Smooth muscle cell (in vitro differentiated cells): ENCODE measurements around the gene PSME2. TPM values are rescaled to one million over a fixed set of nuclear protein-coding genes. Genes with fewer than 3 reads are reported as not detected.
A peak's percentile ranks its signal among the peaks of the same experiment; 100 is the strongest.

ENCODE experiments used
- DNase-seq: peaks from one replicate; lab custom pipeline; 2025; ENCODE audit not compliant: unreplicated experiment; lab: John Stamatoyannopoulos, UW
- H2AFZ ChIP-seq: fragments of 200-600 bp; sonication (generic); 2 replicates; pipeline ENCODE4 v1.6.0; 2016; ENCODE audit warnings: antibody characterized with exemption, low read depth, mild to moderate bottlenecking
- H3F3A ChIP-seq: fragments of 200-600 bp; sonication (generic); 2 replicates; pipeline ENCODE4 v1.6.0; 2017; ENCODE audit warnings: antibody characterized with exemption, low read depth
- H3K27ac ChIP-seq: fragments of 200-600 bp; sonication (generic); 2 replicates; pipeline ENCODE4 v1.5.1; 2016; ENCODE audit warnings: low read depth, mild to moderate bottlenecking
- H3K27me3 ChIP-seq: fragments of 200-600 bp; sonication (generic); 2 replicates; pipeline ENCODE4 v1.6.1; 2016; ENCODE audit warnings: low read depth, mild to moderate bottlenecking
- H3K36me3 ChIP-seq: fragments of 200-600 bp; sonication (generic); 2 replicates; pipeline ENCODE4 v1.5.1; 2016; ENCODE audit warnings: low read depth
- H3K4me1 ChIP-seq: fragments of 200-600 bp; sonication (generic); 2 replicates; pipeline ENCODE4 v1.5.1; 2016; ENCODE audit warnings: low read depth
- H3K4me2 ChIP-seq: fragments of 200-600 bp; sonication (generic); 2 replicates; pipeline ENCODE4 v1.6.0; 2016; ENCODE audit warnings: mild to moderate bottlenecking
- H3K4me3 ChIP-seq: fragments of 200-600 bp; sonication (generic); 2 replicates; pipeline ENCODE4 v1.5.1; 2016; ENCODE audit warnings: mild to moderate bottlenecking
- H3K79me2 ChIP-seq: fragments of 200-600 bp; sonication (generic); 2 replicates; pipeline ENCODE4 v1.6.0; 2016; ENCODE audit warnings: low read depth, mild to moderate bottlenecking
- H3K9ac ChIP-seq: fragments of 200-600 bp; sonication (generic); 2 replicates; pipeline ENCODE4 v1.6.0; 2016; ENCODE audit warnings: low read depth
- H3K9me3 ChIP-seq: fragments of 200-600 bp; sonication (generic); replicated peaks from 2 replicates; pipeline ENCODE4 v1.5.1; 2016; ENCODE audit warnings: low read depth
- H4K20me1 ChIP-seq: fragments of 200-600 bp; sonication (generic); 2 replicates; pipeline ENCODE4 v1.6.0; 2016; ENCODE audit warnings: low read depth
- WGBS: methylation state at CpG from one replicate; pipeline ENCODE4 v1.1.7; 2016; ENCODE audit warnings: low lambda C conversion rate; 5-methylcytosine and 5-hydroxymethylcytosine counted together
- polyA plus RNA-seq: library from polyadenylated mRNA; unstranded; fragments of >200 nt; fragmentation: Nextera tagmentation; extraction: Ambion mirVana; gene quantifications from 2 replicates; pipeline ENCODE4 v1.2.1, GENCODE V29; 2016
- total RNA-seq: library from RNA; depleted of rRNA; stranded (reverse); fragments of >200 nt; gene quantifications from 2 replicates; pipeline ENCODE4 v1.2.3, GENCODE V29; 2014
- TF ChIP-seq, protein P1 (sequence below): fragments of 200-600 bp; sonication (generic); IDR thresholded peaks from 2 replicates; pipeline ENCODE4 v1.5.1; 2017; ENCODE audit warnings: borderline replicate concordance, mild to moderate bottlenecking, antibody characterized with exemption; ENCODE audit not compliant: insufficient read depth, poor library complexity, severe bottlenecking

The PSME2 gene
- total and polyA plus RNA-seq, 2 experiments from 2014 or later: 40.7 to 164 TPM

DNA sequence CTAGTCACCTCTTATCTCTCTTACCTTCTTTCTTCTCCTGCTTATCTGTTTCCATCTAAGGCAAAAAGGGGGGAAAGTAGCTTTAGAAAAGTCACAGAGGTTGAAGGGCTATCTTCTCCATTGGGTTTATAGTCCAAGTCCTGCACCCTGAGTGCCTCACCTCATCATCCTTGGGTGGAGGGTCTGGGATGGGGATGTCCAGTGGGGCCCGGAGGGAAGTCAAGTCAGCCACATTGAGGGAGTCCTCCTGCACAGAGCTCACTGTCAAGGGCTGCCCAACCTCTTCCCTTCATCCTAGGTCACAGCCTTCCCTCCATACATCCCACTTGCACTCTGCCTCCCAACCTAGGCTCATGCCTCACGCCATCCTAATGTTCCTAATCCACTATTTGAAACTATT lies 1.2 kb downstream of the PSME2 start:
- 98% methylated on average over 2 of the region's 2 CpGs for WGBS
- H2AFZ ChIP-seq: no peak overlapping the region
- peak overlapping the region; percentile 86 for H3K4me3 ChIP-seq
- no peaks in the 10 kb centered on the region for H3K36me3 ChIP-seq
- H3K27ac ChIP-seq: peak overlapping the region; percentile 93
- peaks cover 9% of the 10 kb centered on the region for H4K20me1 ChIP-seq
- H3F3A ChIP-seq: peaks cover 16% of the 10 kb centered on the region
- peaks cover 15% of the 10 kb centered on the region for H3K4me1 ChIP-seq
- no peaks in the 10 kb centered on the region for H3K9me3 ChIP-seq
- no peak overlapping the region for H3K9ac ChIP-seq
- H3K4me2 ChIP-seq: no peak overlapping the region
- TF ChIP-seq, protein P1, sequence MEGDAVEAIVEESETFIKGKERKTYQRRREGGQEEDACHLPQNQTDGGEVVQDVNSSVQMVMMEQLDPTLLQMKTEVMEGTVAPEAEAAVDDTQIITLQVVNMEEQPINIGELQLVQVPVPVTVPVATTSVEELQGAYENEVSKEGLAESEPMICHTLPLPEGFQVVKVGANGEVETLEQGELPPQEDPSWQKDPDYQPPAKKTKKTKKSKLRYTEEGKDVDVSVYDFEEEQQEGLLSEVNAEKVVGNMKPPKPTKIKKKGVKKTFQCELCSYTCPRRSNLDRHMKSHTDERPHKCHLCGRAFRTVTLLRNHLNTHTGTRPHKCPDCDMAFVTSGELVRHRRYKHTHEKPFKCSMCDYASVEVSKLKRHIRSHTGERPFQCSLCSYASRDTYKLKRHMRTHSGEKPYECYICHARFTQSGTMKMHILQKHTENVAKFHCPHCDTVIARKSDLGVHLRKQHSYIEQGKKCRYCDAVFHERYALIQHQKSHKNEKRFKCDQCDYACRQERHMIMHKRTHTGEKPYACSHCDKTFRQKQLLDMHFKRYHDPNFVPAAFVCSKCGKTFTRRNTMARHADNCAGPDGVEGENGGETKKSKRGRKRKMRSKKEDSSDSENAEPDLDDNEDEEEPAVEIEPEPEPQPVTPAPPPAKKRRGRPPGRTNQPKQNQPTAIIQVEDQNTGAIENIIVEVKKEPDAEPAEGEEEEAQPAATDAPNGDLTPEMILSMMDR: no peak
- DNase-seq: no peak
- H3K79me2 ChIP-seq: peaks cover 30% of the 10 kb centered on the region
- no peaks in the 10 kb centered on the region for H3K27me3 ChIP-seq

DNA sequence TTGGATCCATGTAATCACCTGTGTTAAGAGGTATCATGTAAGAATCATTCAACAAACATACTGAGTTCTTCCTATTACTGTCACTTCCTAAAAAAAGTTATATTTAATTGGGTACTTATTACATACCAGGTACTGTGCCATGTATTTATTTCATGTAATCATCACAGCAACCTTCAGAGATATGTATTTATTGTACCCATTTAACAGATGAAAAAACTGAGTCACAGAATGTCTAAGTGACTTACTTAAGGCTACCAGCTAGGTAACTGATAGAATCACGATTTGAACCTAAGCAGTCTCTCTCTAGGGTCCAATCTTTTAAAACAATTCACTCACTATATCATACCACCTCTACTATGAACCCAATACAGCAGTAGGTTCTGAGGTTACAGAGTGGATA lies 2.0 kb downstream of the PSME2 start:
- Histone ChIP-seq H3K4me3 (no peak overlapping the region), H3K4me2 (no peak overlapping the region), H3K27ac (no peak overlapping the region), H3F3A (peaks cover 16% of the 10 kb centered on the region), H3K9ac (no peak overlapping the region), H3K9me3 (no peaks in the 10 kb centered on the region), H3K36me3 (no peaks in the 10 kb centered on the region), H4K20me1 (peaks cover 13% of the 10 kb centered on the region), H3K79me2 (peaks cover 38% of the 10 kb centered on the region), H3K4me1 (peaks cover 23% of the 10 kb centered on the region), H2AFZ (no peak overlapping the region), H3K27me3 (no peaks in the 10 kb centered on the region)
- WGBS: 96% methylated on average over 1 of the region's 1 CpG
- TF ChIP-seq, protein P1: no peak
- DNase-seq: no peak

DNA sequence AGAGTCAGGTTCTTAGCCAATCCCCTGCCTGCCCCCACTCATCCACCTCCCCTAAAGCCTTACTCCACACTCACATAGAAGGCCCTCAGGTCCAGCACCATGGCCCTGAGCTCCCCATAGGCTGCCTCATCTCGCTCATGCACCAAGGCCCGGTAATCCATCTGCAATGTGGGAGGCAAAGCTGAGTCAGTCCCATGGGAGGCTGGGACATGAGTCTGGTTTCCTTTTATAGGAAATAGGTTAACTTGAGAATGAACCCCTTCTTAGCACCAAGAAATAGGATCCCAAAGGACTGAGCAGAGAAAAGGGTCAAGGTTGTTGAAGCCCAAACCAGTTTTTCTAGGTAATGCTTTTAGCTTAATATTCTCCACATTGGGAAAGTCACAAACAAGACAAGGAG lies 2.9 kb downstream of the PSME2 start:
- H3K4me2 ChIP-seq: no peak overlapping the region
- H3K4me1 ChIP-seq: peaks cover 21% of the 10 kb centered on the region
- no peak overlapping the region for H3K4me3 ChIP-seq
- no peaks in the 10 kb centered on the region for H3K36me3 ChIP-seq
- peaks cover 16% of the 10 kb centered on the region for H3F3A ChIP-seq
- DNase-seq: no peak
- no peak overlapping the region for H3K27ac ChIP-seq
- no peaks in the 10 kb centered on the region for H3K27me3 ChIP-seq
- H3K9me3 ChIP-seq: no peaks in the 10 kb centered on the region
- WGBS: 43% methylated on average over 2 of the region's 2 CpGs
- peaks cover 39% of the 10 kb centered on the region for H3K79me2 ChIP-seq
- H2AFZ ChIP-seq: no peak overlapping the region
- H4K20me1 ChIP-seq: peaks cover 16% of the 10 kb centered on the region
- TF ChIP-seq, protein P1: no peak
- no peak overlapping the region for H3K9ac ChIP-seq

DNA sequence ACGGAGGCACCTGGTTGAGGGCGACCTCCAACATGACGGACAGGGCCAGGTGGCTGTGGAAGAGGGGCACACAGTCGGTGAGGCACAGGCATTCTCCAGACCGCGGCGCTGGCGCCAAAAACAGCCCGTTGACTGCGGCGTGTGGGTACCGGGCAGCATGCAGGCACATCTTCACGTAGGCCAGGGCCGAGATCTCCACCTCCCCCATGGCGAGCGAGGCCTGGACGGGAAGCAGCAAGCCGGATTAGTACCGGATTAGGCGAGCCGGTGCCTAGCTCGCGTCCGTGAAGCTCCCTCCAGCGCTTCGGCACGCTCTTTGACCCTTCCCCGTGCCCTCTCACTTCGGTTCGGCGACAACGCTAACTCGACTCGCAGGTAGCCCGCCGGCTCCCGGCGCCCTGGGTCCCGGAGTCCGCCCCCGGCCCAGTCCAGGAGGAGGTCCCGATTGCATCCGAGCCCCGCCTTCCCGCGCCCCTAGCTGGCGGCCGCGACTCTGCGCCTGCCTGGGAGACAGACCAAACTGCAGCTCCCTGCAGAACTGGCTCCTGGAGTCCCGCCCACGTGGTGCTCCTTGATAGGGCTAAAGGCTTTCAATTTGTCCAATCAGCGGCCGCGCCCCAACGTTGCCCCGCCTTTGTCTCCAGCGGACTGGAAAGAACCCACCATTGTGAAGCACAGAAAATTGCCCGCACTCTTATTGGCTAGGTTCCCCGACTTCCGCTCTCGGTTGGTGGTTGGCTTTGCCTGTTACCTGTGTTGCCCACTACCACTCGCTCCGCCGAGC lies 5.1 kb downstream of the PSME2 start, which contains the start of gene EMC9:
Gene EMC9 (minus strand): TSS at position 495 of the 784 bp plus-strand sequence. CDS start 287 bp downstream, at position 208.
- H3K36me3 ChIP-seq: no peaks in the 10 kb centered on the region
- H3K4me1 ChIP-seq: peaks cover 21% of the 10 kb centered on the region
- H3K4me3 ChIP-seq: peak within 1 kb of the TSS; percentile 66
- H3K79me2 ChIP-seq: peaks cover 27% of the 10 kb centered on the region
- TF ChIP-seq, protein P1: peak; percentile 13
- peak within 1 kb of the TSS; percentile 92 for H3K4me2 ChIP-seq
- H3K9me3 ChIP-seq: no peaks in the 10 kb centered on the region
- peak within 1 kb of the TSS; percentile 25 for H2AFZ ChIP-seq
- peak within 1 kb of the TSS; percentile 50 for H3K27ac ChIP-seq
- peak; percentile 94 for DNase-seq
- peak within 1 kb of the TSS; percentile 46 for H3K9ac ChIP-seq
- WGBS: under 1% methylated on average over 65 of the region's 65 CpGs
- H3K27me3 ChIP-seq: no peaks in the 10 kb centered on the region
- peaks cover 8% of the 10 kb centered on the region for H4K20me1 ChIP-seq
- peaks cover 16% of the 10 kb centered on the region for H3F3A ChIP-seq
